ENCODE results near the gene NSG2.

DNA sequence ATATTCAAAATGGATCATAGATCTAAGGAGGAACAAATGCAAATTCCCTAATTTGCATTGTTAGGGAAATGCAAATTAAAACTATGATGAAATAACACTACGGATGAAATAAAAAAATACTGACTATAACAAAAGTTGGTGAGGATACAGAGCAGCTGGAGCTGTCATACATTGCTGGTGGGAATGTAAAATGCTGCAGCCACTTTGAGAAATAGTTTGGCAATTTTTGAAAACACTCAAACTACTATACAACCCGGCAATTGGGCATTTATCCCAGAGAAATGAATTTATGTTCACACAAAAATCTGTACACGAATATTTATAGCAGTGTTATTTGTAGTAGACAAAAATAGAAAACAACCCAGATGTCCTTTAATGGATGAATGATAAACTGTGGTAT is 34.1 kb upstream of the NSG2 start:
- TF ChIP-seq CTCF (IDR thresholded peaks at IDR 0.05): no peak
- TF ChIP-seq POLR2A (IDR thresholded peaks at IDR 0.05): no peak
